HG03521 (cell line): ENCODE measurements around the gene BCAS1.

ENCODE experiments used
- ATAC-seq: cut with Tn5 transposase; IDR thresholded peaks from one replicate; pipeline ENCODE4 v1.9.1; 2021; ENCODE audit warnings: mild to moderate bottlenecking, moderate library complexity; ENCODE audit not compliant: unreplicated experiment

The BCAS1 gene

DNA sequence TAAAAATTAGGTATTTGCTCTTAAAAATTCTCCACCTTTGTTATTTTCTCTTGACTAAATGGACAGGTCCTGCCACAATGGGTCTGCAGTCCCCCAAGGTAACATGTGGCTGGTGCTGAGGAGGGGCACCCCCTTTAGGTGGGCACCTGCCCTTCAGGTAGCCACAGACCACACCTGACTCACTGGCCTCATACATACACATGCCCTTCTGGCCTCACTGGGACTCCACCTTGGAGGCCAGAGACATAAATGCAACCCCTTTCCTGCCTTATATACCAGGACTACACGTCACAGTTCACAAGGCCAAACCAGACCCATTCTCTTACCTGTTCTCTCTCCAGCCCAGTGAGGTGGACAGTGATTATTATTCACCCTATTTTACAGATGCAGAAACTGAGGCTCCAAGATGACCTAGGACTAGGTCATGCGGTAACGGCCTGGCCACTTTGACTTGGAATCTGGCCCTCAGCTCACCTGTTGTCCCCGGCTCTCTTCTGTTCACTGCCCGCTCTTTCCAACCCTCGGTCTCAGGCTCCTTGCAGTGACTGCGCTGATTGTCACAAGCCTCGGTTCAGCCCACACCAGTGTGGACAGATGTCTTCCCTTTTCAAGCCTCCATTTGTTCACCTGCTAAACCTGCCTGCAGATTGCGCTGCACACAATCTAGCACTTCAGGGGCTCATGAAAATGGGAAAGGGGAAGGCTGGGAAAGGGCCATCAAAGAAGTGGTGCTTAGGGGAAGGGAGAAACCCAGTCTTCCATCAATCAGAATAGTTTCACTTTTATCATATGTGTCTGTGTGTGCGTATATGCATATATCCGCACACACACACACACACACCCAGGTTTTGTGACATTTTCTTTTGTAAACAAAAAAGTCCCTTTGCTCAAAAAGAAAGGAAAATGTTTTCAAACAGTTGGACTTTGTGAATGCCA, 121.7 kb downstream of the BCAS1 start:
- peak; percentile 33 for ATAC-seq

DNA sequence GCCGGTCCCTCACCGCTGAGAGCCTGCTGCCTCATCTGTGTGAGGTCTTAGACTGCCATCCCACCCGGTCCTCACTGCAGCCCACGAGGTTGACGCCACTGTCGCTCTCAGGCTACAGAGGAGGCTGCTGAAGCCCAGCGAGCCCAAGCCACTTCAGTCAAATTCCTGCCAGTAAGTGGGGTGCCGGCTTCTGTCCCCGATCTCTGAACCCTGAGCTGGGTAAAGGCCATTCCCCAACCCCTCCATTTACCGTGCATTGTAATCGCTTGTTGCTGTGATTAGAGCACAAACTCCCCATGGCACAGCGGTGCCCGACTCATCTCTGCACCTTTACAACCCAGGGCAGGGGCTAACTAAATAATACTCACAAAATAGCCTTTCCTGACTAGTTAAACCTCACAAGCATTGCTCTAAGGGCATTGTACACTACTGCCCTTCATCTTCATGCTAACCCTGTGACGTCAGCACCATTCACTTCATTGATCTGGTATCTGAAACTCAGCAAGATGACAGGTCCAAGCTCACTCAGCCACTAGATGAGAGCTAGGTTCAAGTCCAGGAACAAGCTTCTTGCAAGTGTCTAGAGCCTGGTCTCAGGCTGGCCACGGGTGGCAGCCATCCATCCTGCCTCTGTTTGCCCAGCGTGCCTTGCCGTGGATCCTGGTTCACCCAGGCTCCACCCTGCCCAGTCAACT, 122.7 kb downstream of the BCAS1 start:
- ATAC-seq, result no peak

GRCh38 chr20:53946106-53946505, 124.3 kb downstream of the BCAS1 start:
- ATAC-seq, result no peak

DNA sequence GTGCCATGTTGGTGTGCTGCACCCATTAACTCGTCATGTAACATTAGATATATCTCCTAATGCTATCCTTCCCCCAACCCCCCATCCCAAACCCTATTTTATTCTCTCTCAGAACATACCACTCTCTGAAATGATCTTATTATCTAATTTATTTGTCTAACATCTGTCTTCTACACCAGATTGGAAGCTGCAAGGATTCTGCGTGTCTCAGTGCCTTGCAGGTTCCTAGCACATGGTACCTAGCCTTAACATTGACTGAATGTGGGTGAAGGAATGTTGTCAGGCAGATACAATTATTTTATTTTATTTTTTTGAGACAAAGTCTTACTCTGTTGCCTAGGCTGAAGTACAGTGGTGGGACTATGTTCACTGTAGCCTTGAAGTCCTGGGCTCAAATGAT, 124.9 kb downstream of the BCAS1 start:
- ATAC-seq, result no peak

- no peak for ATAC-seq
Observed at GRCh38 chr20:53944796-53945195, 125.6 kb downstream of the BCAS1 start.

- no peak for ATAC-seq
Observed at GRCh38 chr20:53943522-53944291, 126.7 kb downstream of the BCAS1 start.

DNA sequence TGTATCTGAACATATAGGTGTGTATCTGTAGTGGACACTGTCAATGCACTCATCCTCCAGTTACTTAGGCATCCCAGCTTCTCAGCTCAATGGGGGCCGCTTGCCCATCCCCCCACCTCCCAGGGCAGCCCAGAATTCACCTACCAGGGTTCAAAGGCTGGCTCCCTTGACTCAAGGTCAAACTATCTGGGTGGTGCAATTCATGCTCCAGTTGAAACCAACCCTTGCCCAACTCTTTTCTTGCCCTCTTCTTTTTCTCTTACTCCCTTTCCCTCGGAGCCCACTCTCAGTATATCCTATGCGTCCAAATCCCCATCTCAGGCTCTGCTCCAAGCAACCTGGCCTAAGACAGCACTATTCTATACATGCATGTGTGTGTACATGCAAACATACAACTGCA, 127.4 kb downstream of the BCAS1 start:
- ATAC-seq, result no peak

DNA sequence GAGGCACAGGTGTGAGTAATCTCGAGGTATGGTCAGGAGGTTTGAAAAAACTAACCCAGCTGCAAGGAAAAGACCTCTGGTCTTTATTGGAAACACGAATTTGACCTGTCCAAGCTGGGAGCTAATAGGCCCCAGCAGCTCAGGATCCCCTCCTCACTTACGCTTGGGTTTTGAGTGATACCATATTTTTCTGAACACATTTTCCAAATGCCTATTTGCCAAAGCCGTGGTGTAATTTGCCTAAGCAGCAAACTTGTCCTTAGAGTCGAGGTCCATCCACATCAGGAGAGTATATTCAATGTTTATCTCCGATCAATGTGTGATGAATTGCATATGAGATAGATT, 128.0 kb downstream of the BCAS1 start:
- ATAC-seq, result no peak

DNA sequence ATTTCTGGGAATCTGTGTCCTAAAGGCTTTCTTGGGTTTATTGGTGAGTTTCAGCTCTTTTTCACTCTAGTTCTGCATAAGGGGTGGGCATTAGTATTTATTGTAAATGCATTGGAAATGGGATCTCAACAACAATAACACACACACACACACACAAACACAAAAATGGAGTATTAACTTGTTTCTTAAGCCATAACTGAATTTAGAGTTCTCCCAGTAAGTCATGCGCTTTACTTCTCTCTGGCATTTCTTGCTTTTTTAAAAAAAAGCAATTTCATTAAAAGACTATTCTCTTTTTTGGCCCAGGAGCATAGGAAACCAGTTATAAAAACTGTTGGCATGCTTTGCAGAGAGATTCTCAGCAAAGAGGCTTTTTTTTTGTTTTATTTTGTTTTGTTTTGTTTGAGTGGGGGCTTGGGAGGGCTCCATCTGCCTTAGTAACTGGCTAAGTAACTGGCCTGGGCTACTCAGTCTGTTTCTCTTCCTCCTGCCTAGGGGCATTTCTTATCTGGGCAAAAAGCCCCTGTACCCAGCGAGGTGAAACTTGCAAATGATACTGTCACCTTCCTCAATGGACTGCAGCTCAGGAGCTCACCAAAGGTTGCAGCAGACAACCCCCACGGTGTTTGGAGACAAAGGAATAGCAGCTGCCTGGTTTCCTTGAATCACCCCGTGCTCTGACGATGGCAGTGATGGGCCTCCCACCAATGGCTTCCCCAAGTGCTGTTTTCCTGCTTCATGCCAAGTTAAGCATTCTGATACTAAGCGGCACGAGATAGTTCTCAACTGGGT, 128.5 kb downstream of the BCAS1 start:
- ATAC-seq, result no peak

DNA sequence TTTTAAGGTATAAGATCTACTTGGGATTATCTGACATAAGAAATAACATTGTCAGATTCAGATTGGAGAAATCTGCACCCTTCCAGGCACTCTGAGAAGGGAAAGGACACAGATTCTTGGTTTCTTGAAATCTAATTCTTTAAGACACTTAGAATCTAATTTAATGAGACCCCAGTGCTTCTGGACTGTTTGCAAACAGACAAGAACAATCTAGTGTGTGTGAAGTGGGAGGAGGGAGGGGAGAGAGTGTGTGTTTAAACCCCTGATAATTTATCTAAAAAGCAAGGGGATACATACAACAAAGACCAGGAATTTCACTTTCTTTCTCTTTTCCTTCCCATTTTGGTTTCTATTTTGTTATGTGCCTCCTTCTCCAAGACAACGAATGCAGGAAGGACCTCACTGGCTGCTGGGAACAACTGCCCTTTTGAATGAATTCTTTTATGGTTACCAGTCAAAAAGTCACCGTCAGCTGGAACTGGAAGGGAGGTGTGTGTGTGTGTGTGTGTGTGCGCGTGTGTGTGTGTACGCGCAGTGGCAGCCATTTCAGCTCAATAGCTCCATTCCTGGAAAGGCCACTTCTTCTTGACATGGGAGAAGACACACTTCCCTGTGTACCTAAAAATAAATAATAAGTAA, 129.4 kb downstream of the BCAS1 start:
- no peak for ATAC-seq

DNA sequence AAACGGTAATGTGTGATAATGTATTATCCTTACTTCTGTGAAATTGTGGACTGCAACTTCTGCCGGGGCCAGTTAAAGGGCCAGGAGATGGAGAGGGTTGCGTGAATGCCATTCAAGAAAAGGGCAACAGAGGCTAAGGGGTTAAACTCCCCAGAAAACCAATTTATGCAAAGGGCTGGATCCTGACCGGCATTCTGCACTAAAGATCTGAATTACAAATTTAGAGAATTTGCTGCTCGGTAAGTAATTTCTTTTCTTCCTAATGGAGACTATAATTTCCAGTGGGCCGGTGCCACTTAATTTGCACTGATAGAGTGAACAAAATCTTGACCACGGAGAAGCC, 130.1 kb downstream of the BCAS1 start:
- no peak for ATAC-seq

DNA sequence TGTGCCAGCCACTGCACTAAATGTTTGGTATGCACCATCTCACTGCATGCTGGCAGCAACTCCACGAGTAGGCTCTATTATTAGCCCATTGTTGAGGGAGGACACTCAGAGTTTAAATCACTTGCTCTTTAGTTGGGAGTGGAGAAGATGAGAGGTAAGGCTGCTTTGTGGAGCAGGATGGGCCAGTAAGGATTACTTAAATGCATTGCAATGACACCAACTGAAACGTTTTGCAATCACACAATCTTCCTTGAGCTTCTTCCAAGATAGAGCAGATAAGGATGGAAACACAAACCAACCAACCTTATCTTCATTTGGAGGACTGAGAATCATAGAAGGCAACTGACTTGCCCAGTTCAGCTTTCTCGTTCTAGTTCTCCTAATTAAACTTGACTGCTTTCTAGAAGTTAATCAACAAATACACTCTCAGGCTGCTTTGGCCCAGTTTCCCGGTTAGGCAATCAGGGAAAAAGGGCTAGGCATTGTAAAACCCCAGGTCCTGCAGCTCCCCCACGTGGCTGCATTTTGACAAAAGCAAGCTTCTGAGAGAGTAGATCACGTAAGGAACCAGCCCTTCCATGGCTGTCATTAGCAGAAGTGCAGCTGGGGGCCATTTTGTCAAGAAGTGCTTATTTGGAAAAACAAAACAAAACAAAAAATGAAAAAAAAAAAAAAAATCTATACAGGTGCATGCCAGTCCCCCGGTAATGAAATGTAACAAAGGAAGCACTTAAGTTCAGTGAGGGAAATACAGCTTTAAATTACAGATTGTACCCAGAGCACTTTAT, 130.6 kb downstream of the BCAS1 start:
- peak; percentile 59 for ATAC-seq

DNA sequence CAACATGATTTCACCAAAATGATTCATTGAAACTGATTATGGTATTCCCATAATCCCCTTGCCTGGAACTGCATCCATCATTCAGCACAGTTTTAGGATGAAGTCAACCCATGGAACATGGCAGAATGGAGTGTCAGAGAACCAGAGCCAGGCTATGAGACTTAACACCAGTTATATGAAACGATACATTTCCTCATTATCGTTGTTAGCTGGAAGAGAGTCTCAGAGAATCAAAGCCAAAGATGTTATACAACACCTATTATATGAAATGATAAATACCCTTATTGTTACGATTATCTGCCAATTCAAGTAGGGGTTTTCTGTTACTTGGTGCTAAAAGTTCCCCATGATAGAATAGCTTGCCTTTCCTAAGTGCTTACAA, 131.2 kb downstream of the BCAS1 start:
- no peak for ATAC-seq

DNA sequence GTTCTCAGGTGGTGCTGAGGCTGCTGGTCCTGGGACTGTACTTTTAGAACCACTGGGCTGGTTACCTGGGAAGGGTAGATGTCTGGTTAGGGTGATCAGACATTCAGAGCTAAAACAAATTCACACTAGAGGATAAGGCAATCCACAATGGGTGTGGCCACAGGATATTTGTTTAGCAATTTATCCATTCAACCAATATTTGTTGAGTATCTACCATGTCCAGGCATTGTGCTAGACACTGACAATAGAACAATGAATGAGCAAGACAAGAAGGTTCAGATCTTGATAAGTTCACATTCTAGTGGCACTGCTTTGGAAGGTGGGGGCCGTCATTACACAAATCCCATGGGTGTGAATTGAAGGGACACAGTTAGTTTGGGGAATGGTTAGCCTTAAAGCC, 131.7 kb downstream of the BCAS1 start:
- ATAC-seq, result no peak

DNA sequence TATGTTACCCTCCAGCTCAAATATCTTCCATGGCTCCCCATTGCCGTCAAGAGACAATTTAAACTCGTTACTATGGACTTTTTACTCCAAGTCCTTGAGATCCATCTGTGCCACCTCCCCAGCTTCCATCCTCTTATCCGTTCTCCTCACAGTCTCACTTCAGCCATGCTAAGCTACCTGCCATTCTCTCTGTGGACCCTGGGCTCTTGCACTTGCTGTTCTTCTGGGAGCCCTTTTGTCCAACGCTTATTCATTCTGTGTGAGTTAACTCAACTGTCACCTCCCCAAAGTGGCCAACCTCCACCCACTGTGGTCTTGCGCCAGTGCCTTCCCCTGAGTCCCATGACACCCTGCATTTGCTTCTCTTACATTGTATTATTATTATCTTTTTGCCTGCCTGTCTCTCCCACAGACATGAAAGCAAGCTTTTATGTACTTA, 132.4 kb downstream of the BCAS1 start:
- ATAC-seq, result no peak

DNA sequence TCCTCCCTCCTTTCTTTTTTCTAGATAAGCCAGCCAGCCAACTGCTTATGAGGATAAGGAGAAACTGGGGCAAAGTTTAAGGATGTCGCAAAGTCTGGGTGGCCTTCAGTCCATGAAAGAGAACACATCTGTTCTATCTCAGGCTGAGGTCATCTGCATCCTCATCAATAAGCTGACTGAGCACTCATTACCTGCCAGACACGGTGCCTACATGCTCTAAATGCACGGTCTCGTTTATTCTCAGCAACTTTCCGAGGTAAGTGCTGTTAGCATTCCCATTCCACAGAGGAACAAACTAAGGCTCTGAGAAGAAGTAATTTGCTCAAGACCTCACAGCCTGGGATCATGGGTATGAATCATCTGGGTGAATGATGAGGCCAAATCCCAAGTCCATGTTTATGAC, 133.1 kb downstream of the BCAS1 start:
- no peak for ATAC-seq

DNA sequence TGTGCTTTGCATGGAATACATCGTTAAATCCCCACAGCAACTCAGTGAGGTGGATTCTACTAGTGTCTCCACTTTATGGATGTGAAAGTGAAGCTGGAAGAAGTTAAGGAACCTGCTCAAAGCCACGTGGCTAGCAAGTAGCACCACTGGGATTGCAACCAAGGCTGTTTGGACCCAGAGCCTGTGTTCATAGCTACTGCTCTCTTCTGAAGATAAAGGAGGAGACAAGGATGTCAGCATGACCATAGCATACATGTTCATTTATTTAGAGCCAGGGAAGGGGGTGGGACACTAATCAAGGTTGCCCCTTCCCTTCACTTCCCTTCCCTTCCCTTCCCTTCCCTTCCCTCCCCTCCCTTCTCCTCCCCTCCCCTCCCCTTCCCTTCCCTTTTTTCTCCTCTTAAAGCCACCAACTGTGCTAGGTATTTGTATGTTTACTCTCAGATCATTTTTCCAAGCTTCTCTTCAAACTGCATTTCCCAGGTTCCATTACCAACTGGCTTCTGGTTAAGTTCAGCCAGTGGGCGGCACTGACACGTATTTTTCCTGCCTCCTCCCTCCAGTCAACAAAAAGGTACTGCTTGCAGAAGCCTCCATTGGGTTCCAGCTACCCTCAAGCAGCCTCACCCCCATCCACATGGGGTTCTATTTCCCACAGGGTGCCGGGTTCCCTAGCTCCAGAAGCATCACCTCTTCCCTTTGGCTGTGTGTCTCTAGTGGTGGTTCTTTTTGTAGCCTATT, 134.9 kb downstream of the BCAS1 start:
- no peak for ATAC-seq

DNA sequence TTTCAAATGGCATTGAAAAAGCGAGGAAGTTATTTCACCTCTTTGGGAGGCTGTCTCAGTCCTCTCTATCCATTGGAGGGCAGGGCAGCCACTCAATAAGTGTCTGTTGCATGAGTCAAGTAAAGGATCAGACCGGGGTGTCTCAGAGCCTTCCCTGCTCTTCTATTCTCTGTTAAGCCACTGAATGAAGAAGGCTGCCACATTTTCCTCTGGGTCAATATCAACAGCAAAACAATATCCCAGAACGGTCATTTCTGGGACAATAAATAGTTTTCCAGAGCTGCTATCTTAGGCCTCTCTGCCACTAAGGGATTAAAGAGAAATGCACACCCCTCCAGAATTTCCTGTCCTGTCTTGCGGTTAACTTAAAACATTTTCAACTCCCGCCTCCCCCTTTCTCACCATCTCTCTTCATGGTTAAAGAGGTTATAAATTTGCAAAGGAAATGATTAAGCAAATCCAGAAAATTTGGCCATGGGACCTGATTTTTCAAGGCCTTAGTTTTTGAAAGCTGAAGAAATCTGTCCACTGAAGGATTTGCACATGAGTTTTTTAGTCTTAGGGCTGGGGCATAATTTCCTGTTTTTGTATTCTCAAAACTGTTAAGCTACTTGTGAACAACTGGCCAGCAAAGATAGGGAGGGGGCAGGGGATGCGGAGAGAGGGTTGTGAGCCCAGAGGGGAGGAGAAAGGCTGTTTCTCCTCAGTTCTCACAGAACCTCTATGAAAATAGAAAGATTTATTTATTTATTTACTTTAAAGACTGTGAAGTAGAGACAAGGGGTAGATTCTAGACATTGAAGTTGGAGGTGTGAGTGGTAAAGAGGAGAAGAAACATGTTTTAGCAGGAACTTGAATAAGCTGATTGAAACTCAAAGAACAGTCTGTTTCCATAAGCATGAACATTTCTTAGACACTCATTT, 135.7 kb downstream of the BCAS1 start:
- no peak for ATAC-seq
